ENCODE measurements around the gene RAB27A. TPM values are rescaled to one million over a fixed set of nuclear protein-coding genes. Genes with fewer than 3 reads are reported as not detected.
"Not testable (repeated sequence)": the region's sequence is repeated elsewhere in the genome, so short reads cannot be mapped to it uniquely, and the experiment has no call there.

RAB27A gene
- total RNA-seq, 1 donor from 2014 or later = 85.3 TPM

DNA sequence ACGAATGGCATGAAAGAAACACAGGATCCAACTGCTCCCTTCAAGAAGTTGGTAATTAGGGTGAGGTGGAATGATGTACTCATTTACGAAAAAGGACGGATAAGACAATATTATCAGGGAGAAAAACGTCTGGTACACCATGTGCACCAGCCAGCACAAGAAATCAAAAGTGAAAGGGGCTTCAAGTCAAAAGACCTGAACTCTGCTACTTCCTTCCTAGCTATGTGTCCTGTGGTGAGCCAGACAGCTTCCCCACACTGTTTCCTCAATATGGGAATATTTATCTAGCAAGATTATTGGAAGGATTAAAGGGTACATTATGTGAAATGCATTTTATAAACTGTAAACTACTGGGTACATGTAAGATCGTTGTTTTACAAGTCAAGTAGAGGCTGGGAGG, 33.9 kb downstream of the RAB27A start:
- intact Hi-C loops (cut with micrococcal nuclease) = loop anchor here (1.0 to 2.0 kb wide), 6 partner anchors 12 to 39 kb away; no protein-coding TSS in a partner anchor

DNA sequence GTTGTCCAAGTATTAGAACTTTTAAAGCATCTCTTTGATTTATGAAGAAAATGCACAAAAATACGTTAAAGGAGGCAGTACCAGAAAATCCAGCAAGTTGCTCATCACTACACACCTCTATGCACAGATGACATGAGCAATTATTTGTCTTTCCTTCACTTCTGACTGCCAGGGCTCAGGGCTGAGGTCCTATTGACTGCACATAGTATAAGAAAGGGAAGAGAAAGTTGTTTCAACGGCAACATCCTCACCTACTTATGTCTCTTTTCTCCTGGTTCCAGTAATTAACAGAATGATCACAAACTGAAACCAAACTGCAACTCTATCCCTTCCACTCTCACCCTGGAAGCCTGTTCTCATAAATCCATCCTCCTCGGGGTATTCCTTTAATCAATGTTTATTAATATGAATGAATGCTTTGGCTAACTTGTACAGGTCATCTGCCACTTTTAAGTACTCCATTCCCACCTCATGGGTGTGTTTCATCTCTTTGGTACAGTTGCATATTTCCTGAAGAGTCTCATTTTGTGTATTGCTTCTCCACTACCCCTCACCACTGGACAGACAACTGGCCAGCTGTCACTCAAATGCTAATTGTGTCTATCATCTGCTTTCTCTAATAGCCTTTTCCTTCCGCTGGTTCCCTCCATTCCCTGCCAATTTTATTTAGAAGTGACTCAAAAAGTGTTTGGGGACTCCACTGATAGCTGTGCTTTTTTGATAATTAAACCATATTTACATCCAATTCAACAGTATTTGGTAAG, 34.5 kb downstream of the RAB27A start:
- intact Hi-C loops (cut with micrococcal nuclease) = loop anchor here (1.0 to 2.0 kb wide), 6 partner anchors 12 to 38 kb away; no protein-coding TSS in a partner anchor

DNA sequence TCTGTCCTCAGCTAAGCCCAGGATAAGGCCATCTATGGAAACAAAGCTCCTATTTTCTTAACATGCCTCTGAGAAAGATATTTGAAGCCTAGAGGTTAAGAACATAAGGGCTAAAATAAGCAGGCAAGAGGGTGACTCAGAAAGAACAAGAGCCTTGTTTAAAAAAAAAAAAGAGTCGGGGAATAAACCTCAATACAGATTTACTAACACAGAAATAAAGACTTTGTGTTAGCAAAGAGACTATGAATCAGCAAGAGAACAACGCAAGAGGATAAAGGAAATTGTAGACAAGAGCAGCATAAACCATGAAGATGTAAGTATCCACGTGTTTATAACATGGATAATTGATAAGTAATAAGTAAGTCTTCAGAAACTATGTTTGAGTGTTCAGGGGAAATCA, 36.0 kb downstream of the RAB27A start:
- intact Hi-C loops (cut with micrococcal nuclease) = no loop called here

DNA sequence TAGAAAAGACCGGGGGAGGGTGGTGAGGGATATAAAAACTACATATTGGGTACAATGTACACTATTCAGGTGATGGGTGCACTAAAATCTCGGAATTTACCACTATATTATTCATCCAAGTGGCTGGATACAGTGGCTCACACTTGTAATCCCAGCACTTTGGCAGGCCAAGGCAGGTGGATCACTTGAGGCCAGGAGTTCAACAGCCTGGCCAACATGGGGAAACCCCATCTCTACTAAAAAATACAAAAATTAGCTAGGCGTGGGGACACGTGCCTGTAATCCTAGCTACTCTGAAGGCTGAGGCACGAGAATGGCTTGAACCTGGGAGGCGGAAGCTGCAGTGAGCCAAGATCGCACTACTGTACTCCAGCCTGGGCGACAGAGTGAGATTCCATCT, 37.4 kb downstream of the RAB27A start:
- intact Hi-C loops (cut with micrococcal nuclease) = not testable (repeated sequence)

DNA sequence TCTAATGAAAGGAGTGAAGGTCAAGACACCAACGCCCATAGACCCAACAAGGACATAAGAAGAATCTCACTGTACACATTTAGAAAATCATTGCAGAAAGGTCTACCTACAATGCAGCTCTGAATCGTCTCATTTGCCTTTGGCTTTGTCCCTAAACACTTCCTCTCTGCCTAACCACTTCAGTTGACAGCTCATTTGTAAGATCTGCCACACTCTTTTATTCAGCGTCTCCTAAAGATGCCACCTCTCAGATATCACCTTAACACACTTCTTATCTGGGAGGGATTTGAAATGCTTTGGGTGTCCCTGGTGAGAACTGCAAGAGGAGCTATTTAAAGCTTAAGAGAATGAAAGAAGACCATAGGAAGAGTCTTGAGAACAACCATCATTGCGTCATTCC, 38.7 kb downstream of the RAB27A start:
- intact Hi-C loops (cut with micrococcal nuclease) = loop anchor here (2.0 kb wide), 1 partner anchor 16 kb away; no protein-coding TSS in a partner anchor

DNA sequence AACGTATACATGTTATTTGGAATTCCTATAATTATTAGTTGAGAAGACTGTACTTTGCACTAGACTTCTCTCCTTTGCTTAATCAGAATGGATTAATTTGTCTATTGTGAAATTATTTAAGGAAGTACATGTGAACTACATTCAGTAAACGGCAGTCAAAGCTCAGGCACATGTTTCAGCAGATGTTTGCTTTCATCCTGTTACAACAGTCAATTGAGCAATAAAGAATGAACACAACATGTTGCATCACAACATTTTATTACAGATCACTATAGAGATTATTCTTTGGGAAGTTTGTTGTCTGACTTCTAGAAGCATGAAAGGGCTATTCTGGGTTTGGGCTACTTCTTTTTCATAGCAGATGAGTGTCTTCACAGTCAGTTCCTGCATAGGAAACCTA, 39.2 kb downstream of the RAB27A start:
- intact Hi-C loops (cut with micrococcal nuclease) = loop anchor here (2.0 kb wide), 1 partner anchor 16 kb away; no protein-coding TSS in a partner anchor

DNA sequence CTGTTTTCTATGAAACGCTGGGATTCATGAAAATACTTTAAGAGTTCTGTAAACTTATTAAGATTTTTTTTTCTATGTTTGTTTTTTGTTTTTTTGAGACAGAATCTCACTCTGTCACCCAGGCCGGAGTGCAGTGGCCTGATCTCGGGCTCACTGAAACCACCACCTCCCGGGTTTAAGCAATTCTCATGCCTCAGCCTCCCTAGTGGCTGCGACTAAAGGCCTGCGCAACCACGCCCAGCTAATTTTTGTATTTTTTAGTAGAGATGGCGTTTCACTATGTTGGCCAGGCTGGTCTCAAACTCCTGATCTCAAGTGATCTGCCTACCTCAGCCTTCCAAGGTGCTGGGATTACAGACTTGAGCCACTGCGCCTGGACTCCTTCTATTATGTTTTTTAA, 39.7 kb downstream of the RAB27A start:
- intact Hi-C loops (cut with micrococcal nuclease) = loop anchor here (2.0 kb wide), 1 partner anchor 17 kb away; no protein-coding TSS in a partner anchor

DNA sequence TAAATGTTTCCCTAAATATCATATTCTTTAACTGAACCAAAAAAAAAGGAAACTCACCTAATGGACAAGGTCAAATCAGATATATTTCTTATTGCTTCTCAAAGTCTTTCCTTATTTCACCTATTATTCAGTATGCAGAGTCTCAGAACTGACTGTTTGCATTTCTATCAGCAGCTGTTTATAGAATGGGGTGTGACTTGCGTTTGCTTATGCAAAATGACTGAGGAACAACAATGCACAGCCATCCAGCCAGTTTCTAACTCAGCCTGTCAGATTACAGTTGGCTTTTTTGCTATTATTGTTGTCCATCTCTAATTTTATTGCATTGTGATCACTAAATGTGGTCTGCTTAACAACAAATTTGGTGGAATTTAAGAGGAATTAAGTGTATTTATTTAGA, 40.7 kb downstream of the RAB27A start:
- intact Hi-C loops (cut with micrococcal nuclease) = no loop called here

DNA sequence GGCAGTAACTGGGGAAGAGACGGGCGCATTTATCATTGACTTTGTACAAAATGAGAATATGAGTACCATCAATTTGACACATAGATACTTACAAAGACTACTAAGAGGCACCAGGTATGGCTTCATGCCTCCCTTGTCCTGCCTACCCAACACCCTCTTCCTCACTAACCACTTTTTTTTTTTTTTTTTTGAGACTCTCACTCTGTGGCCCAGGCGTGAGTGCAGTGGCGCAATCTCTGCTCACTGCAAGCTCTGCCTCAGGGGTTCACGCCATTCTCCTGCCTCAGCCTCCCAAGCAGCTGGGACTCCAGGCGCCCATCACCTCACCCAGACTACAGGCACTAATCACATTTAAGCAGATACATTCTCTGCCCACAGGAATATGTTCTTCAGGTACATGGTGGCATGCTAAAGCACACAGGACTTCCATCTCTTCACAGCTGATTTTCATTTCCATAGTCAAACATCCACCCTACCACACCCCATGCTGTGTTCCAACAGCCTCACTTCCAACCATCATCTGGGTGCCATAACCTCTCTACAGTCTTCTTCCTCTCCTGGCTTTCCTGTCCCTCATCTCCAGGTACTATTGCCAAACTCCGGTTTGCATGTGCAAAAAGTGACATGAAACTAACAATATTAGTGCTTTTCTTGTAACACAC, 41.7 kb downstream of the RAB27A start:
- intact Hi-C loops (cut with micrococcal nuclease) = no loop called here

DNA sequence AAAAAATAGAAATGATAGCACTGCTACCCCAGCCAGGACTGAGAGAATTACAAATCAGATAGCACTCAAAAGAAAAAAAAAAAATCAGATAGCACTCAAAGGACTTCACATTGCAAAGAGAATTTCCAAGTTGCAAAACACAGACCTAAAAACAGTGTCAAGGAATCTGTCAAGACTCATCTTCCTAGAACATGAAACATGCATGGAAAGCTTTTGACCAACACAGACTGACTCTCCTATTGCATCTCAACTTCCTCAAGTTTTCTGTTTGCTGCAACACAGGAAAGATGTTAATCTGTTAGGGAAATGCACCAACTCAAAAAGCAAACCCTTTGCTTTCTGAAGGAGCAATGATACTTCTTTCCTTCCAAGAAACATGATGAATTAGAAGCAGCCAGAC, 42.3 kb downstream of the RAB27A start:
- intact Hi-C loops (cut with micrococcal nuclease) = no loop called here

DNA sequence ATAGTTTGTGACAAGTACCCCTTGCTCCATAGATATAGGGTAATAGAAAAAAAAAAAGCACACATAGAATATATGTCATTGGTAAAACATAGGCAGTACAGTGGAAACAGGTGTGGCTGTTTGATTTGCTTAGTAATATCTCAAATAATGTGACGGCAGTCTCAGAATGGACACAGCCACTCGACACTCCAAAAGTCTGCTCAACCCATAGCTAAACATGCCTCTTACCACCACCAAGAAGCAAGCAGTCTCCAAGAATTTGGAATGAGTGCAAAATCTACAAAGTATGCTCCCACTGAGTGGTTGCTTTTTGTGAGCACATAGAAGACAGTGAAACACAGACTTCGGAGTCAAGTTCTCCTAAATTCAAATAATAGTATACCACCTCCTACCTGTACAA, 43.0 kb downstream of the RAB27A start:
- intact Hi-C loops (cut with micrococcal nuclease) = no loop called here

DNA sequence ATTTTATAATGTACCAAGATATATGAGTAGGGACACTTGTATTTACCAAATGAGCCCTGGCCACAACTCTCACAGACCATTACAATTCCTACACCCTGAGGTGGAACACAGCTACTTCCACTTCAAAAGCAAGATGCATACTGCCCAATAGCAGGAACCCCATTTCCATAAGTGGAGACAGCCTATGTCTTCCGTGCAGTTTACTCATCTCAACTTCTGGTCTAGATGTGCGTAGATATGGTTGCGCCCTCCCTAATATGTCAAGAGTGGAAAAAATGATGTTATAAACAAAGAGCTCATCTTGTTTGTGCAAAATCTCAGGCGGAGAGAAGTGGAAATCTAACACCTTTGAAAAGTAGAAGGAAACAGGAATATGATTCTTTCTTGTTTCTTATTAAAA, 44.6 kb downstream of the RAB27A start:
- intact Hi-C loops (cut with micrococcal nuclease) = no loop called here

DNA sequence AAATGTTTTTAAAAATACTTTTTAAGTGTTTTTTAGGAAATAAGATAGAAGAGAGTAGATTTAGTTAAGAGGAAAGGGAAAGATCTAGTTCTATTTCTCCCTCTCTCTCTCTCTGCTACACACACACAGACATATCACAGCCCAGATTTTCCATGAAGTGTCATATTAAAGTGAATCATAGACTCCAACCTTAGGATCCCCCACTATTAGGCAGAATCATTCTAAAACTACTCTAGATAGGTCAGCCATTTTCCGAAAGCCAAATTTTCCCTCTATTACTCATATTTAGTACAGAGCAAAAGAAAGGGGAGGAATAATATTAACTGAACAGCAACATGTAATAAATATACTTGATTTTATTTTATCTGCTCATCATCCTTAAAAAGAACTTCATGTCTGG, 47.7 kb downstream of the RAB27A start:
- intact Hi-C loops (cut with micrococcal nuclease) = loop anchor here (2.0 kb wide), 1 partner anchor 13 kb away; no protein-coding TSS in a partner anchor

DNA sequence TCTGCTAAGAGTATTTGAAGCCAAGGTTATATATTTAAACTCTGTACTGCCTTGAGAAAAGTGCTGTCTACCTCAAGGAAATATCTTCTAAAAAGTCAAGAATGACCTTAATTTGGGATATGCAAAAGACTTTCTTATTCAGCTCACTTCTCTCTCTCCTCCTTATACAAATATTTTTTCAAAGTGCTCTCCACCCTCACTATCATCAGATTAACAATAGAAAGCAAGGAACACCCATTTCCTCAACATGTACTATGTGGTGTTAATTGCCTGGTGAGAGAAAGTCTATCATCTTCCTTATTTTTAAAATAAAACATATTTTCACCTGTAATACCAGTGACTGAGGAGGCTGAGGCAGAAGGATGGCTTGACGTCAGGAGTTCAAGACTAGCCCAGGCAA, 48.4 kb downstream of the RAB27A start:
- intact Hi-C loops (cut with micrococcal nuclease) = loop anchor here (2.0 kb wide), 1 partner anchor 14 kb away; no protein-coding TSS in a partner anchor

DNA sequence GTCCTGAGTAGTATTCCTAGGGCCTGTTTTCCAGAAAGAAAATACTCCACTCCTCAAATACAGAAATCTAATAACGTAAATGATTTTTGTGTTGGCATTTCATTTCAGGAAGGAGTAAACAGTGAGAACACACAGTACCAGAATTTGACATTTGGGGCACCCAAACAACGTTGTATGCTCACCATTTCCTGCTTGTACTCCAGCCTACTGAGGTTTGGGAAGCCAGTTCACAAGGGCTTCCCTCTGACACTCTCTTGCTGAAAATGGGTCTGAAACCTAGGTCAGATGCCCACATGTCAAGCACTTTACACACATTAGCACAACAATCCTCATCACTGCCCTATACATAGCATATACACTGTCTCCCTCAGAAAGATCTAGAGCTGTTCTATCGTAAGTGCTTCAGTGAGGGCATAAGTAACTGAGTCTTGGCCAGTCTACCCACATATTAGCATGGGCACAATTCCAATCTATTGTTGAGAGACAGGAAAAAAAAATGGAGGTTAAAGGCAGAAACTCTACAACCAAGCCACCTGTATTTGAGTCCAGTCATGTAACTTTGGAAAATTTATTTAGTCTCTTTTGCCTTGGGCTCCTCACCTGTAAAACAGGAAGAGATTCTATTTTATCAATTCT, 49.4 kb downstream of the RAB27A start:
- intact Hi-C loops (cut with micrococcal nuclease) = loop anchor here (2.0 kb wide), 1 partner anchor 15 kb away; no protein-coding TSS in a partner anchor

DNA sequence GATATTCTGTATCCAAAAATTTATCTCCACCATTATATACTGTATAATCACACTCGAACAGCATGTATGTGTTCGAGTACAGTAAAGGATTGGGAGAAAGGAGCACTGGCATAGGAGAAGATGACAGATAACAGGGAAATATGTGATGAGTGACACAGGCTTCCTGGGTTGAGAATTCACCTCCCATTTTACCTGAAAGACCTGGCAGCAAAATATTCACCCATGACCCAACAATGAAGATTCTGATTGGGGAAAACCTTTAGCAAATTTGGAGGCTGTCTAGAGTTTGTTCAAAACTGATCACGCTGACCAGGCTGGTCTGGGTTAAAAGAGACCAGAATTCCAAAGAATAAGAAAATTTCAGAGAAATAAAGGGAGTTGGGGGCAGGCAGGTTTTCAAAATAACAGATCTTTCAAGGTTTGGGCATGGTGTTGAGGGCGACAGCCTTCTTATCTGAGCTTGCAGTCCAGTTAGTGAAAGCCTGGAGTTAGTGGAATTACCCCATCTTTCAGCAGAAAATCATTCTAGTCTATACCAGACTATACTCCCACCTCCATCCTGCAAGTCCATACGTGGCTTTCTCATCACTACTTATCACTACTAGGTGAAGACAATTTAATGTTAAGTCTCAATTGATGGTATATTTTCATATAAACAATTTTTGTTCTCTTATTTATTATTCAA, 50.0 kb downstream of the RAB27A start:
- intact Hi-C loops (cut with micrococcal nuclease) = loop anchor here (2.0 kb wide), 1 partner anchor 15 kb away; no protein-coding TSS in a partner anchor

DNA sequence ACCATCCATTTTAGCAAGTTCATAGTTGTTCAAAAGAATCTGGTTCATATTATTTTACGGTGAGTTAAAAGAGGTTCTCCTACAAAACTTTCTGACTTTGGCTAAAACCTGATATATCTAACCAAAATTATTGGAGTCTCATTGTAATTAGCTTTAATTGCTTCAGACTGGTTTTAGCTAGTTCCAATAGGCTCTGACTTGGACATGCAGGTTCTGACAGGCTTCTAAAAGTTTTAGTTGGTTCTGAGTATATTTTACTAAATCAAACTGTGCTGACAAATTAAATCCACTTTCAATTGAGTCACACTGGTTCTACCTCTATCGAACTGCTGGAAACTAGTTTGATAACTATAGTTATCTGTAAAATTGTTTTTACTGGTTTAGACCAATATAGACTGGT, 50.7 kb downstream of the RAB27A start:
- intact Hi-C loops (cut with micrococcal nuclease) = no loop called here

DNA sequence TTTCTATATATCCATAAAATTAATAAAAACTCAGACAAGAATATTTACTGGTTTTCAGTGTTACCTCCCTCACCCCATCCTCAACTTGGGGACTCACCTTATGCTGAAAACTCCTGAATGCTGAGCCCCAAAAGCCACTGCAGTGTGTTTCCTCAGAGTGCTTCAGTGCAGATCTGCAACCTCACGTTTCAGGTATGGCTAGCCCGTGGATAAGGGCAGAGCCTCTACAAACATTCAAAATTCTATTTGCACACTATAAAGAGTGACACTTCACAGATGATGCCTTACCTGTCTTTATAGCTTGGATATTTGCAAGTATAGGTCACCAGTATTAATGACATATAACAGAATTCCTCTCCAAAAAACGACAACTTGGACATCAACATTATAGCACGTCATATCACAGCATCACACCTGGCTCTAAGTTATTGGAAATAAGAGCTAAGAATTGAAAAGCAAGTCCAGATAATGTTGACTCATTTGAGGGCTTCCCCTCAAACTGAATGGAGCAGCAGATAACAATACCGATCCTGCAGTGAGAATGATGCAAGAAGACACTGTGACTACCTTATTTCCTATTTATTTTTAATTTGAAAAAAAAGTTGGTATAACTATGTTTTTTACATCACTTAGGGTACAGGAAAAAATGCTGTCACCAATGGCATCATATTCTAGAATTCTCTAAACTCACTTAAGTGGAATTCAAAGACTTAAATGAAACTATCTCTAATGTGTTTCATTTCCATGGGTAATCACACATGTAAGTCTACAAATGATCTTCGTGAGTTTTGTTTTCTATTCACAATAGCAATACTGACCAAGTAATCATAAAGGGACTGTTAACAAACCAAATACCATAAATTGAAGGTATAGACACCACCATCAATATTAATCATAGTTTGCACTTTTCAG, 52.1 kb downstream of the RAB27A start:
- intact Hi-C loops (cut with micrococcal nuclease) = no loop called here

DNA sequence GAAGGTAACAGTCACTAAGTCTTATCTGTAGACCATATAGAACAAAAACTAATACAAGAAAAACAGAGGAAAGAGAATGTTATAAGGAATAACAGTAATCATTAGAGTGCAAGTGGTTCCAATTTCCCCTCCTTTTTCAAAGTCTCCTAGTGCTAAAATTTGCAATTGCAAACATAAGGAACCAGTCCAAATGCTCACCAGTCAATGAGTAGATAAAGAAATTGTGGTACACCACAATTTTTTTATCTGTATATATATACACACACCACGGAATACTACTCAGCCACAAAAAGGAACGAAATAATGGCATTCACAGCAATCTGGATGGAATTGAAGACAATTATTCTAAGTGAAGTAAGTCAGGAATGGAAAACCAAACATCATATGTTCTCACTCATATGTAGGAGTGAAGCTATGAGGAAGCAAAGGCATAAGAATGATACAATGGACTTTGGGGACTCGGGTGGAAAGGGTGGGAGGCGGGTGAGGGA, 54.0 kb downstream of the RAB27A start:
- intact Hi-C loops (cut with micrococcal nuclease) = no loop called here

DNA sequence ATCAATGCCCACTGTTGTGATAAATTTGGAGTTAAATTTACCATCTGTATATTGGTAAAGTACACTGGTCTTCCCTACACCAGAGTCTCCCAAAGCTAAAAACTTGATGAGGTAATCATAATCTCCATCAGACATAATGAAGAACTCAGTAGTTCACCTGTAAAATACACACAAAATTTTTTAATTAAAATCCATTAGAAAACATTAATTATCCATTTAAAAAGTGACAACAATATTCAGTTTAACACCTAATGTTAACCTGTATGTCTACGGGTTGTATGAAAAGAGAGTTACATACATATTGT, 54.9 kb downstream of the RAB27A start:
- intact Hi-C loops (cut with micrococcal nuclease) = no loop called here

All from T-helper 1 cell treated with Interleukin-12 subunit alpha and Interleukin-12 subunit beta and Interleukin-4 antibody, amounts not matched to agents 30 ng/mL and 1 ng/mL, for 36 hours (primary cell).